Forelimb muscle (tissue), 1 donor: Measurements from ENCODE around the gene TAF7. TPM values are rescaled to one million over a fixed set of nuclear protein-coding genes. Genes with fewer than 3 reads are reported as not detected.
"Not testable (repeated sequence)": the region's sequence is repeated elsewhere in the genome, so short reads cannot be mapped to it uniquely, and the experiment has no call there.

ENCODE experiments used
- DNase-seq: peaks from one replicate; pipeline ENCODE4 v3.0.0-alpha.2; 2013; ENCODE audit warnings: low read depth
- polyA plus RNA-seq: library from polyadenylated mRNA; unstranded; fragments of 120-200 nt; gene quantifications from one replicate; pipeline ENCODE4 v1.2.1, GENCODE V29; 2013; ENCODE audit not compliant: insufficient read length

TAF7 gene
- polyA plus RNA-seq, 1 donor, result 76.1 TPM

- no peak for DNase-seq
Observed at GRCh38 chr5:141338538-141339306, 18.1 kb upstream of the TAF7 start, which contains the start of gene PCDHGA2. Gene PCDHGA2, plus strand, starts transcription at chr5:141338760.

DNA sequence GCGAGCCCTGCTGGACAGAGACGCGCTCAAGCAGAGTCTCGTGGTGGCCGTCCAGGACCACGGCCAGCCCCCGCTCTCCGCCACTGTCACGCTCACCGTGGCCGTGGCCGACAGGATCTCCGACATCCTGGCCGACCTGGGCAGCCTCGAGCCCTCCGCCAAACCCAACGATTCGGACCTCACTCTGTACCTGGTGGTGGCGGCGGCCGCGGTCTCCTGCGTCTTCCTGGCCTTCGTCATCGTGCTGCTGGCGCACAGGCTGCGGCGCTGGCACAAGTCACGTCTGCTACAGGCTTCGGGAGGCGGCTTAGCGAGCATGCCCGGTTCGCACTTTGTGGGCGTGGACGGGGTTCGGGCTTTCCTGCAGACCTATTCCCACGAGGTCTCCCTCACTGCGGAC, 12.0 kb upstream of the TAF7 start:
- not testable (repeated sequence) for DNase-seq

DNA sequence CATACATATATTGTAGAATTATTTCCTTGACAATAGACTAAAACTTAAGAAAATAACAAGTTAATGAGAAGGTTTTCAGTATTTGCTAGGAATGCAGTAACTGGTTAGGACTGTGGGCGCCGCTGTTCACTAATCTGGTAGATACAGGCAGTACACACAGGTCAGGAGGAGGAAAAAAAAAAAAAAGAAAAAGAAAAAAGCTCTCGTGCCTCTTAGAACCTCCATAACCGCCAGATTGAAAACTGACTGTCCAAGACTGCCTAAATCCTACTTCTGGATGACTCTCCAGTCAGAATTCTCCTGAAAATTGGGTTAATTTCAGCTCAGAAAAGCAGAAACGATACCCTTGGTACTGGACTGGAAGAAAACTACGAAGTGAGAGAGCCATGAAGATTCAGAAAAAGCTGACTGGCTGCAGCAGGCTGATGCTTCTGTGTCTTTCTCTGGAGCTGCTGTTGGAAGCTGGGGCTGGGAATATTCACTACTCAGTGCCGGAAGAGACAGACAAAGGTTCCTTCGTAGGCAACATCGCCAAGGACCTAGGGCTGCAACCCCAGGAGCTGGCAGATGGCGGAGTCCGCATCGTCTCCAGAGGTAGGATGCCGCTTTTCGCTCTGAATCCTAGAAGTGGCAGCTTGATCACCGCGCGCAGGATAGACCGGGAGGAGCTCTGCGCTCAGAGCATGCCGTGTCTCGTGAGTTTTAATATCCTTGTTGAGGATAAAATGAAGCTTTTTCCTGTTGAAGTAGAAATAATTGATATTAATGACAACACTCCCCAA, 9.9 kb upstream of the TAF7 start, which contains the start of gene PCDHGA1:
TSS of gene PCDHGA1 (plus strand) at position 216 of the 782 bp plus-strand sequence.
- DNase-seq, result no peak

DNA sequence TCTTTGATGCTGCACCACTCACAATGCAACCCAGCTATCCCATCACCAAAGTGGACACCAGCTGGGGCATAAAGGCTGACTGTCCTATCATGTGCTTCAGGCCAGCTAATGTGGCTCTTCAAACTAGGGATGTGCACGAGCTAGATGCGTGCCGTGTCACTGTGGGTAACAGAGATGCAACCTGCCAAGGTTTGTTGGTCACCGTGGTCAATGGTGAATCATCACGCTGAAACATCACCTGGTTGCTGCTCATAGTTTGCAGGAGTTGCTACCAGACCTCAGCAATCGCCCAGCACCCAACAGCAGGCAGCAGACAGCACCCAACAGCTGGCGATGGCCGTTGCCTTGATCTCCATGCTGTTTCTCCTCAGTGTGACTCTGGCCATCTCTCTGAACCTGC, 7.6 kb upstream of the TAF7 start:
- no peak for DNase-seq

DNA sequence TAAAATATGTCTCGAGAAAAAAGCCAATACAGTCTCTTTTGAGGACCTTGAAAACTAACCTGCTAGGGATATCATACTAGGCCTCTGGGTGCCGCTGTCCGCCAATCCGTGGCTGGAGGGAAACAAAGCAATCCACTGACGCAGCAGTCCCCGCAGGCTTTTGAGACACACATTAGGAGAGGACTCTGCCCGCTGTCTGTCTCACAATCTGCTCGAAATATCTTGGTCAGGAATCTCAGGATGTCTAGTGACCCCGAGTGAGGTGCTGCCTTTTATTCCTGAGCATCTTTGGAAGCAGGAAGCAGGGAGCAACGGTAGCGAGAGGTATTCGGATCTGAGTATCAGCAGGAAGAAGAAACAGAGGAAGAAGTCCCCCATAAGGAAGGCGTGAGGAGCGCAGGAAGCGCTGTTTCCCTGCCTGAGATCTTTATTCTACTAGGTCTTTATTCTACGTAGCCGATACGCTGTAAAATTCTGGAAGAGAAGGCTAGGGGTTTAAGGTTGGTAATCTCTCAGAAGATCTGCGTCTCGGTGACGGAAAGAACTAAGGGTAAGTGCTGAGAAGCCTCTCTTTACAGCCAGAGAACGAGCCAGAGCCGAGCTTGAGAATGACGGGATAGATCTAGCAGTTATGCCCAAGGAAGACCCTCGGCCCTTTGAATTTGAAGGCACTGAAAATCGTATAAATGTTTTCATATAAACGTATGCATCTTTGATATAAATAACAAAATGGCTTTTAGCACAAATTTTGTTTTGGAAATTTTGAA, 5.7 kb upstream of the TAF7 start:
- no peak for DNase-seq

GRCh38 chr5:141322261-141322660, 1.7 kb upstream of the TAF7 start:
- no peak for DNase-seq

GRCh38 chr5:141319699-141320098, 885 bp downstream of the TAF7 start:
- DNase-seq, result no peak

DNA sequence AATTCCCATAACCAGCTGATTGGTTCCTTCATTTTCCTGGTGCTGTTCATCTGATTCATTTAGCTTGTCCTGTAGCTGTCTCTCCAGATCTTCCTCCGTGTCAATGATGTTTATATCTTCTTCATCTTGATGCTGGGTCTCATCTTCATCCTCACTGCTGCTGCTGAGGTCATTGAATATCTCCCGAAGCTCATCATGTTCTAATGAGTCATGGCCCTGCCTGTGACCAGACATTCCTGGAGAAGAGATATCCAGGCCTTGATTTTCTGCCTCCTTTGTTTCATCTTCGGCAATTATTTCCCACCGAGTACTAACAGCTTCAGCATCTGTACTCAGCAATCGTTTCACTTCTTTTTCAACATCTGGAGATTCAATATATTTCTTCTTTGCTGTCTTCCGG, 1.4 kb downstream of the TAF7 start:
- DNase-seq, result no peak

GRCh38 chr5:141316963-141317362, 3.6 kb downstream of the TAF7 start:
- not testable (repeated sequence) for DNase-seq

DNA sequence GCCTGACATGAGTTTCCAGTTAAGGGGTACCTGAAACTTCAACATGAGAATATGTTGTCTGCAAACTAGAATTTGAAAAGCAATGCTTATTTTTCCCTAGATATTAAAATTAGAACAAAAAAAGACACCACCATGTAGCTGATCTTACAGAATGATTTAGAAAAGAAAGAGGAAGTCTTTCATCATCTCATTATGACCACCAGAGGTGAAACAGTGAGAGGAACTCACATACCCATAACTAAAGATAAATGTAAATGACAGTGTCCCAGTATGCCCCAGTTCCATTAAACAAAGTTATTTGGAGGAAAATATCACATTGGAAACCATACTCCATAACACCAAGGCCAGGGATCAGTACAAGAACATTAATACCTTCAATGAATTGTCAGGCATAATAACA, 6.9 kb downstream of the TAF7 start:
- no peak for DNase-seq

GRCh38 chr5:141306630-141307029, 14.0 kb downstream of the TAF7 start:
- no peak for DNase-seq

- no peak for DNase-seq
Observed at GRCh38 chr5:141303756-141304155, 16.8 kb downstream of the TAF7 start, which contains the start of gene SLC25A2. Gene SLC25A2, minus strand, starts transcription at chr5:141304049. Its CDS starts 184 bp downstream, at chr5:141303865.

- DNase-seq, result no peak
Observed at GRCh38 chr5:141298376-141298775, 22.2 kb downstream of the TAF7 start.

DNA sequence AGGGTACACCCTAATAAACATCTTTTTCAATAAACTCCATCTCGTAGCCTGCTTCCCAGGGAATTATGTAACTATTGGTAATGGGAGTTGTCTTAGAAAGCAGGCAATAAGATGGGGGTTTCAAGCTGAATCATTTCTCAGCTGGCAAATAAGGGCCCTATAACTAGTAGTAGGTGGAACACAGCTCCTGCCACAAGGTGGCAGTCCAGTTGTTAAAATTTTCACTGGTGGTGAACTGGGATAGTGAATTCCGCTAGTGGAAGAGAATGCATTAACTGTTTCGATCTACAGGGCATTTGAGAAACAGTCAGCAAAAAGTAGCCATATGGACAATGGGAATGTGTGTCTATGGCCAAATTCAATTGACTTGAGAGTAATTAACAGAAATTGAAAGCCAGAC, 47.7 kb downstream of the TAF7 start:
- no peak for DNase-seq

DNA sequence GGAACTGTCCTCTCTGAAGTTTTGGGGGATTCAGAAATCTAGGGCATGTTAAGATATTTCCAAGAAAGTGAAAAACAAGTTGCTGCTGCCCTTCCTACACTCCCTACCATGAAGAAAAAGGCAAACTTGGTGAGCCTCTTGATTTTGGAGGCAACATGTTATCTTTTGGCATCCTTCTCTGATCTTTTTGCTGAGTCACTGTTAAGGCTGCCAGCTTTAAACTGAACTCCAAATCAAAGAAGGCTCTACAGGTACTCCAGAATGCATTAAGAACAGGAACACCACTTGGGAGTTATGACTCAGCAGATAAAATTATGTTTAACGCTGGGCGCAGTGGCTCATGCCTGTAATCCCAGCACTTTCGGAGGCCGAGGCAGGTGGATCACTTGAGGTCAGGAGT, 51.4 kb downstream of the TAF7 start:
- DNase-seq, result no peak

Other genes starting within 250 kb of the TAF7 start
- 2.2 TPM for gene PCDHB2, start 226.2 kb downstream of the TAF7 start, polyA plus RNA-seq
- 1.6 TPM for gene PCDHB3, start 220.3 kb downstream of the TAF7 start, polyA plus RNA-seq
- gene PCDHB4, start 199.0 kb downstream of the TAF7 start, polyA plus RNA-seq, result 3.1 TPM
- 3.8 TPM for gene PCDHB5, start 185.6 kb downstream of the TAF7 start, polyA plus RNA-seq
- 1.4 TPM for gene PCDHB6, start 170.7 kb downstream of the TAF7 start, polyA plus RNA-seq
- gene PCDHB7, start 148.1 kb downstream of the TAF7 start, polyA plus RNA-seq, result 1.9 TPM
- gene PCDHB8, start 143.0 kb downstream of the TAF7 start, polyA plus RNA-seq, result 1.8 TPM
- gene PCDHB16, start 138.4 kb downstream of the TAF7 start, polyA plus RNA-seq, result 2.5 TPM
- gene PCDHB9, start 133.6 kb downstream of the TAF7 start, polyA plus RNA-seq, result 2.9 TPM
- gene PCDHB10, start 128.4 kb downstream of the TAF7 start, polyA plus RNA-seq, result 3.6 TPM
- gene PCDHB11, start 121.2 kb downstream of the TAF7 start, polyA plus RNA-seq, result 2.2 TPM
- 2.5 TPM for gene PCDHB12, start 112.1 kb downstream of the TAF7 start, polyA plus RNA-seq
- gene PCDHB13, start 106.9 kb downstream of the TAF7 start, polyA plus RNA-seq, result 2.4 TPM
- gene PCDHB14, start 97.4 kb downstream of the TAF7 start, polyA plus RNA-seq, result 6.3 TPM
- 7.0 TPM for gene PCDHB15, start 75.4 kb downstream of the TAF7 start, polyA plus RNA-seq
- gene SLC25A2, start 16.7 kb downstream of the TAF7 start, polyA plus RNA-seq, result 0.10 TPM
- 0.58 TPM for gene PCDHGA1, start 9.7 kb upstream of the TAF7 start, polyA plus RNA-seq
- gene PCDHGA2, start 18.0 kb upstream of the TAF7 start, polyA plus RNA-seq, result 2.1 TPM
- 1.1 TPM for gene PCDHGA3, start 23.0 kb upstream of the TAF7 start, polyA plus RNA-seq
- 0.49 TPM for gene PCDHGB1, start 29.3 kb upstream of the TAF7 start, polyA plus RNA-seq
- gene PCDHGA4, start 34.2 kb upstream of the TAF7 start, polyA plus RNA-seq, result 1.0 TPM
- gene PCDHGB2, start 39.2 kb upstream of the TAF7 start, polyA plus RNA-seq, result 1.7 TPM
- gene PCDHGA5, start 43.4 kb upstream of the TAF7 start, polyA plus RNA-seq, result 2.6 TPM
- gene PCDHGB3, start 49.5 kb upstream of the TAF7 start, polyA plus RNA-seq, result 1.6 TPM
- 2.6 TPM for gene PCDHGA6, start 53.1 kb upstream of the TAF7 start, polyA plus RNA-seq
- gene PCDHGA7, start 62.0 kb upstream of the TAF7 start, polyA plus RNA-seq, result 1.4 TPM
- 1.7 TPM for gene PCDHGB4, start 66.9 kb upstream of the TAF7 start, polyA plus RNA-seq
- gene PCDHGA8, start 71.8 kb upstream of the TAF7 start, polyA plus RNA-seq, result 0.73 TPM
- gene PCDHGB5, start 77.2 kb upstream of the TAF7 start, polyA plus RNA-seq, result 3.1 TPM
- 3.3 TPM for gene PCDHGA9, start 82.0 kb upstream of the TAF7 start, polyA plus RNA-seq
- 3.5 TPM for gene PCDHGB6, start 87.2 kb upstream of the TAF7 start, polyA plus RNA-seq
- 1.4 TPM for gene PCDHGA10, start 92.2 kb upstream of the TAF7 start, polyA plus RNA-seq
- gene PCDHGB7, start 96.9 kb upstream of the TAF7 start, polyA plus RNA-seq, result 7.0 TPM
- gene PCDHGA11, start 100.3 kb upstream of the TAF7 start, polyA plus RNA-seq, result 2.7 TPM
- gene PCDHGA12, start 109.7 kb upstream of the TAF7 start, polyA plus RNA-seq, result 1.7 TPM
- 83.8 TPM for gene PCDHGC3, start 155.2 kb upstream of the TAF7 start, polyA plus RNA-seq
- gene PCDHGC4, start 164.2 kb upstream of the TAF7 start, polyA plus RNA-seq, result 1.8 TPM
- 0.78 TPM for gene PCDHGC5, start 168.3 kb upstream of the TAF7 start, polyA plus RNA-seq